ENCODE results near the gene TP53I13. TPM values are rescaled to one million over a fixed set of nuclear protein-coding genes. Genes with fewer than 3 reads are reported as not detected.
A peak's percentile ranks its signal among the peaks of the same experiment; 100 is the strongest.

TP53I13 gene
- total RNA-seq, 1 donor from 2014 or later = 40.2 TPM

- Mint-ChIP-seq H3K36me3 (ENCODE audit: insufficient read depth) (peaks cover 11% of the 10 kb centered on the region), H3K4me3 (ENCODE audit: low read depth) (no peak overlapping the region), H3K4me1 (ENCODE audit: low read depth) (peaks cover 15% of the 10 kb centered on the region), H3K9me3 (ENCODE audit: low read depth) (no peaks in the 10 kb centered on the region), H3K27ac (no peak overlapping the region), H3K27me3 (no peaks in the 10 kb centered on the region)
- DNase-seq (ENCODE audit: low spot score, unreplicated experiment) = no peak
- TF ChIP-seq CTCF (IDR thresholded peaks at IDR 0.05; ENCODE audit: unreplicated experiment) = no peak
Observed at GRCh38 chr17:29583324-29584248, 15.1 kb downstream of the TP53I13 start.

DNA sequence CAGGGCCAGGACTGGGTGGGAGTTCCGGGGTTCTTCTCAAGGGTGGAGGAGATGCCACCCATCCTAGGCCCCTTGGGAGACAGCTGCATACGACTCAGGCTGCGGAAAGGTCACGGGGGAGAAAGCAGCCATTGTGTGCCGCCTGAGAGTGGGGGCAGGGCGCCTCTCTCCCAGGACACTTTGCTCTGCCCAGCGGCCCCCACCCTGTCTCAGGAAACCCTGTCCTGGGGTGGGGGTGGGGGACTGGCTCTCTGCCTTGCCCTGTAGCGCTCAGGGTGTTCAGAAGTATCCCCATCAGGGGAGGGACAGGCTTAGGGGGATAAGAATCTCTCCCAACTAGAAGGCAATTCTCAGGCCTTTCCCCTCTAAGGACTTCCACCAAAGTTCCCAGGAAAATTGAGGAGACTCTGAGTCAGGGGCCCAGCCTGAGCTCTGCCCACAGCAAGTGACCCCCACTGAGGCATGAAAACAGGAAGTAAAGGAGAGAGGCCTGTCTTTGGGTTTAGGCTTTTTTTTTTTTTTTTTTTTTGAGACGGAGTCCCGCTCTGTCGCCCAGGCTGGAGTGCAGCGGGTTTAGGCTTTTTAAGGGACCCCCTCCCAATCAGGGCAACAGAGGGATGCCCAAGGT is 16.1 kb downstream of the TP53I13 start:
- Mint-ChIP-seq H3K27me3 (no peaks in the 10 kb centered on the region), H3K4me1 (ENCODE audit: low read depth) (peaks cover 15% of the 10 kb centered on the region), H3K27ac (no peak overlapping the region), H3K36me3 (ENCODE audit: insufficient read depth) (peaks cover 8% of the 10 kb centered on the region), H3K4me3 (ENCODE audit: low read depth) (no peak overlapping the region), H3K9me3 (ENCODE audit: low read depth) (no peaks in the 10 kb centered on the region)
- DNase-seq (ENCODE audit: low spot score, unreplicated experiment) = no peak
- TF ChIP-seq CTCF (IDR thresholded peaks at IDR 0.05; ENCODE audit: unreplicated experiment) = no peak

DNA sequence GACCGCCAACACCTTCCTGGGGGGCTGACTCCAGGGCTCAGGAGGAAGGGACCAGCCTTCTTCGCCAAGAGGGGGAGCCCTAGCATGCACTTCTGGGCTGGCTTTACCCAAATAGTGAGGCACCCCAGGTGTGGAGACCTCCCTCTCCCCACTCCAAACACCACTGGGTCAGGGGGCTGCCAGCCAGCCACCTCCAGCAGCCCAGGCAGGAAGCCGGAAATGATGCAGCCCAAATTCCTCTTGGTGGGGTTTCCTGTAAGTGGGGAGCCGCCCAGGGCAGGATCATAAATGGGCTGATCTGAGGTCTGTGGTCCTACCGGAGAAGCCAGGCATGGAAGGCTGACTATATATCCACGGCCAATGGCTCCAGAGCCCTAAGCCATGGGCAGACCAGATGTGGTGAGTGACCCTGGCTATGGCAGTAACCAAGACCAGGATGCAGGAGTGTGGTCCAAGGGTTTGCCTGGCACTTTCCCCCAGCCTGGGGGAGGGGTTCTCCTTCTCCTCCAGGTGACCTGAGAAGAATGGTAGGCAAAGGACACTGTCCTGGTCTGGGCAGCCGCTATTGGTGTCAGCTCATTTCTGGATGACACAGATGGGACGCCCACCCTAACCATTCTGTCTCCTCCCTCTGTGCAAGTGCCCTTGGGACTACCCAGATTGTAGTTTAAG is 16.7 kb downstream of the TP53I13 start:
- DNase-seq (ENCODE audit: low spot score, unreplicated experiment) = no peak
- Mint-ChIP-seq H3K27ac (no peak overlapping the region), H3K36me3 (ENCODE audit: insufficient read depth) (peaks cover 4% of the 10 kb centered on the region), H3K4me3 (ENCODE audit: low read depth) (no peak overlapping the region), H3K9me3 (ENCODE audit: low read depth) (no peaks in the 10 kb centered on the region), H3K27me3 (no peaks in the 10 kb centered on the region), H3K4me1 (ENCODE audit: low read depth) (peaks cover 19% of the 10 kb centered on the region)
- TF ChIP-seq CTCF (IDR thresholded peaks at IDR 0.05; ENCODE audit: unreplicated experiment) = peak; percentile 10

GRCh38 chr17:29586676-29587469 is 18.4 kb downstream of the TP53I13 start:
- H3K4me1 Mint-ChIP-seq (ENCODE audit: low read depth) = peaks cover 26% of the 10 kb centered on the region
- H3K27me3 Mint-ChIP-seq = no peaks in the 10 kb centered on the region
- no peak overlapping the region for H3K27ac Mint-ChIP-seq
- no peak for TF ChIP-seq CTCF (IDR thresholded peaks at IDR 0.05; ENCODE audit: unreplicated experiment)
- DNase-seq (ENCODE audit: low spot score, unreplicated experiment) = no peak
- H3K36me3 Mint-ChIP-seq (ENCODE audit: insufficient read depth) = peaks cover 3% of the 10 kb centered on the region
- H3K9me3 Mint-ChIP-seq (ENCODE audit: low read depth) = no peaks in the 10 kb centered on the region
- H3K4me3 Mint-ChIP-seq (ENCODE audit: low read depth) = no peak overlapping the region

All from progenitor cell of endocrine pancreas (in vitro differentiated cells).